Neural crest cell (in vitro differentiated cells): ENCODE measurements around the gene LSAMP. TPM values are rescaled to one million over a fixed set of nuclear protein-coding genes. Genes with fewer than 3 reads are reported as not detected.

Experiments used
- DNase-seq: peaks from one replicate; pipeline ENCODE4 v3.0.0; 2021; ENCODE audit warnings: low read depth, mixed read lengths, low spot score
- H3K27ac Mint-ChIP-seq: one replicate; pipeline ENCODE4 v1.8.0; 2021; ENCODE audit warnings: mild to moderate bottlenecking, mixed read lengths; ENCODE audit not compliant: unreplicated experiment
- H3K27me3 Mint-ChIP-seq: 2 replicates; pipeline ENCODE4 v1.8.0; 2021; ENCODE audit warnings: low read depth, mild to moderate bottlenecking, mixed read lengths
- H3K36me3 Mint-ChIP-seq: 2 replicates; pipeline ENCODE4 v1.8.0; 2021; ENCODE audit warnings: low read depth, mild to moderate bottlenecking, mixed read lengths
- H3K4me1 Mint-ChIP-seq: 2 replicates; pipeline ENCODE4 v1.8.0; 2021; ENCODE audit warnings: mixed read lengths
- H3K4me3 Mint-ChIP-seq: one replicate; pipeline ENCODE4 v1.8.0; 2021; ENCODE audit warnings: mild to moderate bottlenecking, mixed read lengths
- H3K9me3 Mint-ChIP-seq: 2 replicates; pipeline ENCODE4 v1.8.0; 2021; ENCODE audit warnings: mixed read lengths
- total RNA-seq: library from RNA; stranded (reverse); gene quantifications from 2 replicates; pipeline ENCODE4 v1.2.1, GENCODE V29; 2021
- TF ChIP-seq, protein P1 (sequence below): fragments of 200-600 bp; sonication (generic); conservative IDR thresholded peaks from 2 replicates; pipeline ENCODE4 v1.5.0; 2021; ENCODE audit warnings: antibody characterized with exemption, mild to moderate bottlenecking

LSAMP gene
- total RNA-seq, 1 donor from 2014 or later, result 36.7 TPM

GRCh38 chr3:116394365-116394764, 50.9 kb downstream of the LSAMP start:
- Mint-ChIP-seq H3K27me3 (no peaks in the 10 kb centered on the region), H3K4me3 (no peak overlapping the region), H3K36me3 (no peaks in the 10 kb centered on the region), H3K9me3 (no peaks in the 10 kb centered on the region), H3K27ac (no peak overlapping the region), H3K4me1 (peaks cover 4% of the 10 kb centered on the region)
- no peak for DNase-seq
- TF ChIP-seq, protein P1, sequence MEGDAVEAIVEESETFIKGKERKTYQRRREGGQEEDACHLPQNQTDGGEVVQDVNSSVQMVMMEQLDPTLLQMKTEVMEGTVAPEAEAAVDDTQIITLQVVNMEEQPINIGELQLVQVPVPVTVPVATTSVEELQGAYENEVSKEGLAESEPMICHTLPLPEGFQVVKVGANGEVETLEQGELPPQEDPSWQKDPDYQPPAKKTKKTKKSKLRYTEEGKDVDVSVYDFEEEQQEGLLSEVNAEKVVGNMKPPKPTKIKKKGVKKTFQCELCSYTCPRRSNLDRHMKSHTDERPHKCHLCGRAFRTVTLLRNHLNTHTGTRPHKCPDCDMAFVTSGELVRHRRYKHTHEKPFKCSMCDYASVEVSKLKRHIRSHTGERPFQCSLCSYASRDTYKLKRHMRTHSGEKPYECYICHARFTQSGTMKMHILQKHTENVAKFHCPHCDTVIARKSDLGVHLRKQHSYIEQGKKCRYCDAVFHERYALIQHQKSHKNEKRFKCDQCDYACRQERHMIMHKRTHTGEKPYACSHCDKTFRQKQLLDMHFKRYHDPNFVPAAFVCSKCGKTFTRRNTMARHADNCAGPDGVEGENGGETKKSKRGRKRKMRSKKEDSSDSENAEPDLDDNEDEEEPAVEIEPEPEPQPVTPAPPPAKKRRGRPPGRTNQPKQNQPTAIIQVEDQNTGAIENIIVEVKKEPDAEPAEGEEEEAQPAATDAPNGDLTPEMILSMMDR, result no peak

- peaks cover 14% of the 10 kb centered on the region for H3K4me1 Mint-ChIP-seq
- no peaks in the 10 kb centered on the region for H3K27me3 Mint-ChIP-seq
- H3K4me3 Mint-ChIP-seq, result no peak overlapping the region
- H3K9me3 Mint-ChIP-seq, result no peaks in the 10 kb centered on the region
- DNase-seq, result no peak
- H3K36me3 Mint-ChIP-seq, result no peaks in the 10 kb centered on the region
- no peak overlapping the region for H3K27ac Mint-ChIP-seq
- TF ChIP-seq, protein P1, result no peak
Measured at GRCh38 chr3:116393199-116393598, 52.1 kb downstream of the LSAMP start.

DNA sequence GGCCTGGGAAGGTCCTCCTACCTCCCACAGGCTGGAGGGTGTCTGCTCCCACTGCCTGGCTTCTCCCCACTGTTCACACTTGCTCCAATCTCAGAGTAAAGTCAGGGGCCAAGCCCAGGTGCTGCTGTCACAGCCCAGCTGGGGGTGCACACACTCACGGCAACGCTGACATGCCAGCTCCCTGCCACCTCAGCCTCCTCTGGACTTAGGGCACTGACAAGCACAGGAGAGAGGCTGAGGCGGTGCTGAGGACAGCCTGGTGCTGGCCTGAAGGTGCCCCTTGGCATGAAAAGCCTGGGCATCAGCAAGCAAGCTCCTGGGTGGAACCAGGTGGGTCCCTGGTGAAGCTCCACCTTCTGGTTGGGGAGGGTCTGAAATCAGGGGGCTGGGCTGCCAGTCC, 53.0 kb downstream of the LSAMP start:
- Mint-ChIP-seq H3K36me3 (no peaks in the 10 kb centered on the region), H3K27ac (no peak overlapping the region), H3K27me3 (no peaks in the 10 kb centered on the region), H3K9me3 (no peaks in the 10 kb centered on the region), H3K4me3 (no peak overlapping the region), H3K4me1 (peaks cover 14% of the 10 kb centered on the region)
- TF ChIP-seq, protein P1, result no peak
- no peak for DNase-seq

GRCh38 chr3:116391296-116392201, 53.7 kb downstream of the LSAMP start:
- Mint-ChIP-seq H3K4me1 (peaks cover 14% of the 10 kb centered on the region), H3K9me3 (no peaks in the 10 kb centered on the region), H3K36me3 (no peaks in the 10 kb centered on the region), H3K27me3 (no peaks in the 10 kb centered on the region), H3K27ac (no peak overlapping the region), H3K4me3 (no peak overlapping the region)
- DNase-seq, result no peak
- TF ChIP-seq, protein P1, result no peak

GRCh38 chr3:116390318-116390717, 55.0 kb downstream of the LSAMP start:
- no peak for DNase-seq
- H3K27ac Mint-ChIP-seq, result no peak overlapping the region
- no peaks in the 10 kb centered on the region for H3K27me3 Mint-ChIP-seq
- H3K4me3 Mint-ChIP-seq, result no peak overlapping the region
- TF ChIP-seq, protein P1, result no peak
- H3K36me3 Mint-ChIP-seq, result no peaks in the 10 kb centered on the region
- no peaks in the 10 kb centered on the region for H3K9me3 Mint-ChIP-seq
- H3K4me1 Mint-ChIP-seq, result peaks cover 14% of the 10 kb centered on the region
